ENCODE measurements around the gene TRIM31. TPM values are rescaled to one million over a fixed set of nuclear protein-coding genes. Genes with fewer than 3 reads are reported as not detected.

TRIM31 gene
- total RNA-seq, 1 donor: not detected

GRCh38 chr6:30073489-30074235 lies 39.2 kb downstream of the TRIM31 start:
- Histone ChIP-seq H3K27ac (ENCODE audit: low read depth, low read length) (no peak overlapping the region), H4K20me1 (ENCODE audit: insufficient read depth, low read length) (no peaks in the 10 kb centered on the region), H3K4me3 (ENCODE audit: insufficient read depth, low read length) (no peak overlapping the region), H3K27me3 (ENCODE audit: insufficient read depth, low read length) (peaks cover 83% of the 10 kb centered on the region), H3K79me2 (ENCODE audit: insufficient read depth, low read length) (no peaks in the 10 kb centered on the region), H3K4me1 (ENCODE audit: insufficient read depth, low read length) (no peaks in the 10 kb centered on the region), H3K36me3 (ENCODE audit: insufficient read depth, low read length) (peaks cover 8% of the 10 kb centered on the region), H3K9me3 (ENCODE audit: low read depth, low read length) (no peaks in the 10 kb centered on the region), H3K4me2 (ENCODE audit: insufficient read depth, low read length) (no peak overlapping the region), H2AFZ (ENCODE audit: low read length) (no peak overlapping the region)
- TF ChIP-seq CTCF (IDR thresholded peaks at IDR 0.05; ENCODE audit: extremely low read depth, low read depth, low read length): no peak
- no peak for DNase-seq (ENCODE audit: insufficient read length, low spot score, missing footprints)

GRCh38 chr6:30071858-30072257 lies 41.0 kb downstream of the TRIM31 start:
- Histone ChIP-seq H3K9me3 (ENCODE audit: low read depth, low read length) (no peaks in the 10 kb centered on the region), H3K4me2 (ENCODE audit: insufficient read depth, low read length) (no peak overlapping the region), H3K27me3 (ENCODE audit: insufficient read depth, low read length) (peaks cover 66% of the 10 kb centered on the region), H3K4me3 (ENCODE audit: insufficient read depth, low read length) (no peak overlapping the region), H3K27ac (ENCODE audit: low read depth, low read length) (no peak overlapping the region), H3K79me2 (ENCODE audit: insufficient read depth, low read length) (peaks cover 14% of the 10 kb centered on the region), H3K4me1 (ENCODE audit: insufficient read depth, low read length) (peaks cover 8% of the 10 kb centered on the region), H3K36me3 (ENCODE audit: insufficient read depth, low read length) (peaks cover 8% of the 10 kb centered on the region), H4K20me1 (ENCODE audit: insufficient read depth, low read length) (no peaks in the 10 kb centered on the region), H2AFZ (ENCODE audit: low read length) (no peak overlapping the region)
- DNase-seq (ENCODE audit: insufficient read length, low spot score, missing footprints): no peak
- TF ChIP-seq CTCF (IDR thresholded peaks at IDR 0.05; ENCODE audit: extremely low read depth, low read depth, low read length): no peak

GRCh38 chr6:30071081-30071818 lies 41.6 kb downstream of the TRIM31 start:
- peak; percentile 84 for DNase-seq (ENCODE audit: insufficient read length, low spot score, missing footprints)
- peaks cover 8% of the 10 kb centered on the region for H3K36me3 ChIP-seq (ENCODE audit: insufficient read depth, low read length)
- peaks cover 14% of the 10 kb centered on the region for H3K79me2 ChIP-seq (ENCODE audit: insufficient read depth, low read length)
- no peak overlapping the region for H2AFZ ChIP-seq (ENCODE audit: low read length)
- H3K27me3 ChIP-seq (ENCODE audit: insufficient read depth, low read length): peaks cover 60% of the 10 kb centered on the region
- no peak overlapping the region for H3K27ac ChIP-seq (ENCODE audit: low read depth, low read length)
- H3K4me2 ChIP-seq (ENCODE audit: insufficient read depth, low read length): no peak overlapping the region
- no peak overlapping the region for H3K4me3 ChIP-seq (ENCODE audit: insufficient read depth, low read length)
- peaks cover 12% of the 10 kb centered on the region for H3K4me1 ChIP-seq (ENCODE audit: insufficient read depth, low read length)
- TF ChIP-seq CTCF (IDR thresholded peaks at IDR 0.05; ENCODE audit: extremely low read depth, low read depth, low read length): no peak
- H4K20me1 ChIP-seq (ENCODE audit: insufficient read depth, low read length): no peaks in the 10 kb centered on the region
- no peaks in the 10 kb centered on the region for H3K9me3 ChIP-seq (ENCODE audit: low read depth, low read length)
